Activated CD4-positive, alpha-beta T cell treated with anti-CD3 and anti-CD28 coated beads, Interleukin-2, amount 50 U/mL, for 24 hours (primary cell): ENCODE measurements around the gene TFB2M.
A peak's percentile ranks its signal among the peaks of the same experiment; 100 is the strongest.
"Not testable (repeated sequence)": the region's sequence is repeated elsewhere in the genome, so short reads cannot be mapped to it uniquely, and the experiment has no call there.

ENCODE experiments used
- DNase-seq, 2 donors: peaks; one replicate each; pipeline ENCODE4 v3.0.0-alpha.2; 2020; ENCODE audit warnings: low read depth in 1 of 2, low spot score in 1 of 2

TFB2M gene

DNA sequence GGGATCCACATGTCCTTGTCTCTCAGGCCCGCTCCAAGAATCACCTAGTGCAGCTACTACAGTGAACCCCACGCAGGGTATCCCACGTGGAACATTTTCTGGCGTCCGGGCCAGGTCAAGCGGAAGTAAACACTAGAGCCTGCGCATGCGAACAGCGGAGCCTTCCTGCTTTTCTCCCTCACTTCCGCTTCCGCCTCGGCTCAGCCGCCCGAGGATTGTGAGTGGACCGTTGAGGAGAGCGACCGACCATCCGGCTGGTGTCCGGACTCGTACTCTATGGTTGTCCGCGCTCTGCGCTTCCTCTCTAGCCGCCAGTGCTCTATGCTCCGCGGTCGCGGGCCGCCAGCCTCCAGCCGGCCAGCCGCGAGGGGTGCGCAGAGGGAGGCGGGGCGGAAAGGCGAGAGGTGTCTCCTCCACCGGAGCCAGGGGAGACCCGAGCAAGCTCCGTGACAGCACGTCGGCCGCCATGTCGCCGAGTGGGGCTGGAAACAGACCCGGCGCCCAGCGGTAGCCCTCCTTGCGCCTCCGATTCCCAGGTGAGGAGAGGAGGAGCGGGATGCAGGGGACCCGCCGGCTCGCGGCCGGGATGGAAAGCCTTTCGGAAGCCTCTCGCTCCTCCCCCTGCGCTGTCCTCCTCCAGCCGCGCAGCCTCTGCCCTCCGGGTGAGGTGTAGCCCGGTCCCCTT lies at the start of gene TFB2M, which contains the start of gene CNST:
Gene TFB2M (minus strand): TSS at position 134 of the 685 bp plus-strand sequence. CDS start 123 bp downstream, at position 11.
Gene CNST (plus strand): TSS at position 329 of the 685 bp plus-strand sequence. CDS start 25,107 bp downstream, outside the sequence.
- peak; percentile 81 to 95 for DNase-seq

GRCh38 chr1:246613096-246613758 lies 47.2 kb upstream of the TFB2M start:
- no peak for DNase-seq

- no peak for DNase-seq
These were observed 43.6 kb upstream of the TFB2M start for GRCh38 chr1:246609632-246610031.

DNA sequence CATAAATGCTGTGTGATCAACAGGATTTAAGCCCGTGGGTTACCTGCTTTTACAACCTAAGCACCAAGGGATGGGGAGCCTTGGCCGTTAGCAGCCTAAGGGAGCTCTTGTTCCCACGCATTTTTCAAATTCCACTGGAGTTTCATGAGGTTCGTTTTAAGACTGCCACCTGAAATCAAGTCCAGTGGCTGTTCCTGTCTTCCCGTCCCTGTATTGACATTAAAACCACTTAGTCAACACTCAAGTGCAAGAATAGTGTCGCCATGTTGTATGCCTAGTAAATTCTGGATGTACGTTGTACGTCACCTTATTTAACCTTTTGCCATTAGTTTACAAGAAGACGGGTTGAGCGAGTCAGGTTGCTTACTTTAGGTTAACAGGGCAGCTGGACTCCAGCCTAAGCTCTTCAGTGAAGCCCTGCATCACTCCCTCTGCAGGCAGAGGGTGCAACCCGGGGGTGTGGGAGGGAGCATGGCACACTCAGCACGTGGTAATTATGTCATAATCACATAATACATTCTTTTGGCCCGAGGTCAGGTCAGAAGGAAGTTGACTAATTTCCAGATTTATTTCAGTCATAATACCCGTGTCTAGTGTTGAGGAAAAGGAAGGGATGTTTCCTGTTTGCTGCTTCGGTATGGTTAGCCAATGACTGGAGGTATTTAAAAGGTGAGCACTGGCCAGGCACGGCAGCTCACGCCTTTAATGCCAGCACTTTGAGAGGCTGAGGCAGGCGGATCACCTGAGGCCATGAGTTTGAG lies 42.7 kb upstream of the TFB2M start:
- DNase-seq, result peak in 1 of 2 donors; percentile 11

DNA sequence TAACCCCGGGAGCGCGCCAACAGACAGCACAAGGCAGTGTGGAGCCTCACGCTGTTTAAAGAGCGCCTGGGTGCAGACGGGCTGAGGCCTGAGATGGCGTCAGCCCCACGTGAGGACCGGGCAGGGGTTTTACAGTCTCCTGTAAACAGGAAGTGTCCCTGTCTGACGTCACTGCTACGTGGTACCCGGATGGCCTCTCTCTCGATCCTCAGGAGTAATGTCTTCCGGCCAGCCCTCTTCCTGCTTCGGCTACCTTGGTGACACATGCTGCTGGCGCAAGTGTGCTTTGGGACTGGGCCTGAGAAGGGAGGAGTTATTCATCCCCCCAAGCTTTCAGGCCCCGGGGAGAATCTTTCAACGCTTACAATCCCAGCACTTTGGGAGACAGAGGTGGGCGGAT lies 41.4 kb upstream of the TFB2M start:
- no peak for DNase-seq

GRCh38 chr1:246605231-246605630 lies 39.2 kb upstream of the TFB2M start:
- DNase-seq, result not testable (repeated sequence)

- no peak for DNase-seq
These were observed 36.1 kb upstream of the TFB2M start for GRCh38 chr1:246602194-246602593.

GRCh38 chr1:246600579-246600978 lies 34.5 kb upstream of the TFB2M start:
- no peak for DNase-seq

- DNase-seq, result no peak
These were observed 33.3 kb upstream of the TFB2M start for GRCh38 chr1:246599315-246599714.

GRCh38 chr1:246597971-246598370 lies 31.9 kb upstream of the TFB2M start:
- DNase-seq, result no peak

DNA sequence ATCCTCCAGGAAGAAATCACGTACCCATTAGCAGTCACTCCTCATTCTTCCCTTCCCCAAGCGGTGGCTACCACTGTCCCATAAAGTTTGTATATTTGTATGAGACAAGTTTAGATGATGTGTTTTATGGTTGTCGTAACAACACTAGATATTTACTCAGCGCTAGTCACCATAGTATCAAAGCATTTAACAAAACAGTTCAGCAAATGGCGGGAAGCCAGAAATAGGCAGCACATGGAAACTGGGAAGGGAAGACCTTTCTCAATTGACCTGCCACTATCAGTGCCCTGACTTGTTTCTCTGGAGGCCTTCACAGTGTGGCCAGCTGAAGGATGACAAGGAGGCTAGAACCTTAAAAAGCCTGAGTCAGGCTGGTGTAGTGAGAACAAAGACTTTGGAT lies 31.3 kb upstream of the TFB2M start:
- no peak for DNase-seq

DNA sequence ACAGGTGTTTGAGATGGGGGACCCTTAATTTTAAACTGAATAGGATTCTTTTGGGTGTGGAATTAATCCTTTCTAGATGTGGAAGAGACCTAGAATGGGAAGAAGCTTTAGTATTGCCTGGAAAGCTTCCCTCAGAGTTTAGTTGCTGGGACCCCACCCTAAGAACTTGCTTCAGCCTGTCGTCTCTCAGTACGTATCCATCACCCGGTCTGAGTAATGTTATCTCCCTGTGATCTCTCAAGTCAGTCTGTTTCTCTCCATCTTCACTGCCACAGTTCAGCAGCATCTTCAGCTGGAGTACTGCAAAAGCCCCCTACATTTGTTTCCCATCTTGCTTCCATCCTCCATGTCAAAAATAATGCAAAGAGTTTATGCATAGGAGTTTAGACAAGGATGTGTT lies 29.1 kb upstream of the TFB2M start:
- no peak for DNase-seq

GRCh38 chr1:246592695-246593094 lies 26.6 kb upstream of the TFB2M start:
- DNase-seq, result no peak

DNA sequence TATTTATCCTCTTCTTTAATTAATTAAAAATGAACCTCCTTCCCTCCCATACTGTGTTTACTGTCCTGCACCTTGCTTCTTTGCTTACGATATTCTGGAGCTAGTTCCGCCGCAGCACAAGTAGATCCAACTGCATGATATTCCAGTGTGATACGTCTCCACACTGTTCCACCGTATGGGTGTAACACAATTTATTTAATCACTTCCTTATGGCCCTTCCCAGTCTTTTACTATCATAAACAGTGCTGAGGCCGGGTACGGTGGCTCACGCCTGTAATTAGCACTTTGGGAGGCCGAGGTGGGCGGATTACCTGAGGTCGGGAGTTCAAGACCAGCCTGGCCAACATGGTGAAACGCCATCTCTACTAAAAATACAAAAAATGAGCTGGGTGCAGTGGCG lies 25.9 kb upstream of the TFB2M start:
- DNase-seq, result no peak

- DNase-seq, result no peak
These were observed 25.4 kb upstream of the TFB2M start for GRCh38 chr1:246591504-246591903.

DNA sequence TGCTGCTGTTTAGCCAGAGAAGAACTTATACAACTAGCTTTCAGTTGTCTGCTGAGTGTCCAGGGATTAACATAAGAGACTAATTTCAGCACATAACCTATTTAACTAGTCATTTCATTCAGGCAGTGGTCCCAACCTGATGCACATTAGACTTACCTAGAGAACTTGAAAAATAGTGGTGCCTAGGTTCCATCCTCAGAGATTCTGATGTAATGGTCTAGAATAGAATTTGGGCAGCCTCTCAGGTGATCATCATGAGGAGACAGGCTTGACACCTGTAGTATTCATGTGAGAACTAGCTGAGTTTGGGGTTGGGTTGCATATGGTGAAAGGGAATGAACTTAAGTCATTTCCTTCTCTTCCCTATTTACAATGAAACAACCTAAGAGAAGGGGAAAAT lies 25.0 kb upstream of the TFB2M start:
- no peak for DNase-seq

DNA sequence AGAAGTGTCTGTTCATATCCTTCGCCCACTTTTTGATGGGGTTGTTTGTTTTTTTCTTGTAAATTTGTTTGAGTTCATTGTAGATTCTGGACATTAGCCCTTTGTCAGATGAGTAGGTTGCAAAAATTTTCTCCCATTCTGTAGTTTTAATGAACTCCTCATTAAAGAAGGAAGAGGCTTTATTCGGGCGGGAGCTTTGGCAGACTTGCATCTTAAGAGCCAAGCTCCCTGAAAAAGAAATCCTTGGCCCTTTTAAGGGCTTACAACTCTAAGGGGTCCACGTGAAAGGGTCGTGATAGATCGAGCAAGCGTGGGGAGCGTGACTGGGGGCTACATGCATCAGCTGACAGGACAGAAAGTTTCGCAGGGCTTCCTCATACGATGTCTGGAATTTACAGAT lies 23.9 kb upstream of the TFB2M start:
- DNase-seq, result not testable (repeated sequence)

- DNase-seq, result no peak
These were observed 22.2 kb upstream of the TFB2M start for GRCh38 chr1:246588159-246588721.

DNA sequence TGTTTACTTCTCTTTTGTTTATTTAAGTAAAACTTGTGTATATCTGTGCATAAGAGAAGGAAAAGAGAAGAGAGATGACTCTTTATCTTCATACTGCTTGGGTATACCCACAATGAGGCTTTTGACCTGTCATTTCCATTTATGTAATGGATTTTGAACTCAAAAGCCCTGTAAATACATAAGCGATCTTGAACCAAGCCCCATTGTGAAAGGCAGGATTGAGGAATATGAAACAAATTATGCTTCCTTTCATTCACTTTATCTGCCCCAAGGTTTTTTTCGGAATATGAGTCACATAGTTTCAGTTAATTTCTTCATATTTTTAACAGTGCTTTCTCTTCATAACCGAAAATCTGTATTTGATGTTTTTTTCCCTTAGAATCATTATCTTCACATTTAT lies 21.5 kb upstream of the TFB2M start:
- DNase-seq, result no peak

DNA sequence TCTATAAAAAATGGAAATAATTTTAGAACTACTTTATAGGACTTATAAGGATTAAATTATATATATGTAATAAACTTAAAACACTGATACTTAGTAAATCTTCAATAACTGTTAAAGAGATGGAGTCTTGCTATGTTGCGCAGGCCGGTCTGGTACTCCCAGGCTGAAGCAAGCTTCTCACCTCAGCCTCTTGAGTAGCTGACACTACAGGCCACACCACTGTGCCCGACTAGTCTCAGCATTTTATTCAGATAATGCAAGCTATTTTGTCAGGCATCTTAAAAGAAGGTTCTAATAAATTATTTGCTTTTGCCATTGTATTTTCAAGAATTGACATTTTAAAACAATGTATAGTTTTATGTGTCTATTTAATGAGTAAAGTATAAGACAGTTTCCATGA lies 21.0 kb upstream of the TFB2M start:
- no peak for DNase-seq

DNA sequence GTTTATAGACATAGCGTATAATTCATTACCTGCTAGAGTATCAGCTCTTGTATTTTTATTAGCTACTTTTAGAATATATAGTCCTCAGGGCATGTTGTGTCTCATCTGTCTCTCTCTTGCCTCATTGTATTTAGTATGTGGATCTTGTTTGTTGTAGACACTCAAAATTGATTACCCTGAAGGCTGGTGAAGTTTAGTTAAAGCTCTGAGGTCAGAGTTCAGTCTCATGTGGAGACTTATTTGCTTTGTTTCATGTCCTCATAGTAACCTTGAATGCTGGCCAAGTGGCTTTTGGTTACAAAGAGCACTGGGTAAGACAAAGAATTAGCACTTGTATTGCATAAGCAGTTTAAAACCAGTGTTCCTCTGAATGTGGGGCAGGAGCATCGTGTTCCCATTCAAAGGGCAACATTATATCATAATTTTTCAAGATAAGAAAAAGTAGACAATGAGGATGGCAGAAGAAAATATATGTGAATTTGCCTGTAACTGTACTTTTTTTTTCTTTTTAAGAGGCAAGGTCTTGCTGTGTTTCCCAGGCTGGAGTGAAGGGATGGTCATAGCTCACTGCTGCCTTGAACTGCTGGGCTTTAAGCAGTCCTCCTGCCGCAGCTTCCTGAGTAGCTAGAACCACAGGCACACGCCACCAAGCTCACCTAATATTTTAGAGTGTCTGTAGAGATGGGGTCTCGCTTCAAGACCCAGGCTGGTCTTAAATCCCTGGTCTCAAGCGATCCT lies 17.6 kb upstream of the TFB2M start:
- DNase-seq, result no peak
